HG03039 (cell line): ENCODE results near the gene BCL2L13.
"Not testable (repeated sequence)": the region's sequence is repeated elsewhere in the genome, so short reads cannot be mapped to it uniquely, and the experiment has no call there.

ENCODE experiments used
- ATAC-seq: cut with Tn5 transposase; IDR thresholded peaks from one replicate; pipeline ENCODE4 v1.9.1; 2021; ENCODE audit warnings: mild to moderate bottlenecking, moderate library complexity; ENCODE audit not compliant: unreplicated experiment

Gene BCL2L13

GRCh38 chr22:17753401-17753989 lies 114.9 kb downstream of the BCL2L13 start:
- no peak for ATAC-seq

DNA sequence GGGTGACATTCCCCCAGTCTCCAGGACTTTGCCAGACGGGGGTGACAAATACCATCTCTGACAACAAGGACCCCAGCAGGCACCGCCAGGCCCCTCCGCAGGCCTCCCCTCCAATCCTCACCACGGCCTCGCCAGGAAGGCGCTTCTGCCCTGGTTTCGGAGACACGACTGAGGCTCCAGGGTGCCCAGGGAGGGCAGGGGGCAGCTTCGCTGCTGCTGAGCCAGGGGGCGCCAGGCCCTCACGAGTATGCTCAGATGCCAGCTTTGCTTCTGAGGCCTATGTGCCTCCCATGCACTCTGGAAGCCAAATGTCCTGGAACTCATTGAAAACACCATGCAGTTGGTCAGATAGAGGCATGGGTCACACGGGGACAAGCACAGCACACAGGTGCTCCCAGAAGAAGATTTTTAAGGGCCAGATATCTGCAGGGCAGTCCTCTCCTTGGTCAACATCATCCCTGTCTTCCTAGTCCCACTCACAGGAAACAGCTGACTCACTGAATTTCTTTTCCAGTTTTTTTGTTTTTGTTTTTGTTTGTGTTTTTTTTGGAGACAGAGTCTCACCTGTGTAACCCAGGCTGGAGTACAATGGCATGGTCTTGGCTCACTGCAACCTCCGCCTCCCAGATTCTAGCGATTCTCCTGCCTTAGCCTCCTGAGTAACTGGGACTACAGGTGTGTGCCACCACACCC lies 115.8 kb downstream of the BCL2L13 start:
- ATAC-seq: no peak

DNA sequence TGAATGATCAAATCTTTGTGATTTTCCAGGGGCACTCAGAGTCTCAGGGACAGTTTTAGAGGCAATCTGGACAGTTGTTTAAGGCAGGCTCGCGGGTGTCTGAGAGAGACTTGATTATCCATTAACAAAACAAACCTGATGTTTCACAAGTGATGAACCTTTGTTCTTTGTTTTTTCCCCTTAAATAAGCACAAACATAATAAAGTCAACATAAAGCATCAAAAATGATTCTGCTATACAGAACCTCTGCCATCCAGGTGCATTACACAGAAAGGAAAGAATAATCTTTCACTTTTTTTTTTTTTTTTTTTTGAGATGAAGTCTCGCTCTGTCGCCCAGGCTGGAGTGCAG lies 122.6 kb downstream of the BCL2L13 start:
- ATAC-seq: no peak

GRCh38 chr22:17763442-17763841 lies 124.9 kb downstream of the BCL2L13 start:
- ATAC-seq: not testable (repeated sequence)

DNA sequence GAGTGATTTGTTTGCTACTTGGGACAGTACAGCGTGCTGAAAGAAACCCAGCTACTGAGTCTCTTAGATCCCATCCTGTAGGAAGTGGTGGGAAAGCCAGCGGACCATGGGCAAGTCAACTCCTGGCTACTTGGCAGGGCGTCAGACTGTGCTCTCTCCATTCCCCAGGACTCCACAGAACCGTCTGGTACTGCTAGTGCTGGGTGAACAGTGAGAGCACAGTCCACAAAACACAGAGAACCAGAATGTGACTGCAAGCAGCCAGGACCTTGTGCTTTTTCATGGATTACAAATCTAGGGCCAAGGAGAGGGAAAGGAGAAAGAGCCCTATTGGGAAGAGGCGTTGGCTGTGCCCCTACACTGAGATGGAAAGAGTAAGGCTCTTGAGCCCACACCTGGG lies 125.5 kb downstream of the BCL2L13 start:
- ATAC-seq: no peak

- not testable (repeated sequence) for ATAC-seq
These were observed 126.3 kb downstream of the BCL2L13 start for GRCh38 chr22:17764852-17765251.

DNA sequence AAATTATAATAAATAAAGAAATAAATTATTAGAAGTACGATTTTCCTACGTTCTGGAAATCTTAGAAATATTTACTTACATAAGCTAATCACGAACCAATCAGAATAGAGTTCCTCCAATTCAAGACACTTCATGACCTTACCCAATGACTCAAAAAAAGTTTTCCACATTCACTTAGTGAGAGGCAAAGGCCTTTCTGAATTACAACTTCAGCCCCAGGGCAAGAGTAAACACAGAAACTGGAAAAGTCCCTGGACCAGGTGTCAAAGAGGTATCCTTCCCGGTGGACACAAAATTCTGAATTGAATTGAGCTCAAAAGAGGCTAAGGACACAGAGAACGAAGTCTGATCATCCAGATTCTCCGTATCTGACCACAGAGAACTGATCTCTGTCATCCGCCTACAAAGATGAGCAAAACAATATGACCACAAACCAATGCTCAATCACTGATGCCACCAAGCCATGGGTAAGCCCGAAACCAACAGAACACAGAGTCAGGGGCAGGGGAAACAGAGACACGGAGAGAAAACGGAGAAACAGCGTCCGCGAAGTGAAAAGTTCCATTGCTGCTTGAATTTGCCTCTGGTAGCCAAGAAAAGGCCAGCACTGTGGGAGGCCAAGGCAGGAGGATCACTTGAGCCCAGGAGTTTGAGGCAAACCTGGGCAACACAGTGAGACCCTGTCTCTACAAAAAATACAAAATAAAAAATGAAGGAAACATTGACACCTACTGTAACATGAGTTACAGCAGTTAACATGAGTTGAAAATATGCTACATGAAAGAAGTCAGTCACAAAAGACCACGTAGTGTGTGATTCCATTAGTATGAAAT lies 128.9 kb downstream of the BCL2L13 start:
- peak; percentile 70 for ATAC-seq

GRCh38 chr22:17769013-17769715 lies 130.6 kb downstream of the BCL2L13 start:
- no peak for ATAC-seq

- ATAC-seq: no peak
These were observed 131.1 kb downstream of the BCL2L13 start for GRCh38 chr22:17769716-17770082.

- no peak for ATAC-seq
These were observed 131.9 kb downstream of the BCL2L13 start for GRCh38 chr22:17770180-17771077.

DNA sequence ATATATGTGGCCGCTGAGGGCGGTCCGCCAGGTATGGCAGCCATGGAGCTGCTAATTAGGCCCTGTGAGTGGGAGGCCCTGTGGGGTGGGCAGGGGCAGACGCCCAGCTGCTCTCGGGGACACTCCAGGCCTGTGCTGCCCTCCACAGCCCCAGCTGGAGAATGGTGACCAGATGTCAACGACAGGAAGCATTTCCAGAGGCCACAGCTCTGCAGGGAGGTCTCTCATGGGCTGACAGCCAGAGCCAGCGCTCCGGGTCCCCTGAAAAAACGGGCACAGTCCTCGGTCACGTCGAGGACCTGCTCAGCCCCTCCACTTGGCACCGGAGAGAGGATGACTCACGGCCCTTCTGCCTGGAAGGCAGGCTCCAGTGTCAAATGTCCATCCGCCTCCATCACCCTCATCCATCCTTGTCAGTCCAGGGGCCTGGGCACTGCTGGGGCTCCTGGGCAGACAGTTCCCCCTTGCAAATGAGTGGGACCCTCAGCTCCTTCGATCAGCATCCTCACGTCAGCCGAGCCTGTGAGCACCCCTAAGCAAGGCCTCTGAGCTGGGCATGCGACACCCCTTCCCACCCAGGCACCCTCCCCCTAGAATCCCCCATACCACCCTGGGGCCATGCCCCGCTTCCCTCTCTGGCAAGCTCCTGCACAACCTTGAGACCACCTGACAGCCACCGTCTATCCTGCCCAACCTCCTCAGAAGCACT lies 133.8 kb downstream of the BCL2L13 start:
- ATAC-seq: no peak

DNA sequence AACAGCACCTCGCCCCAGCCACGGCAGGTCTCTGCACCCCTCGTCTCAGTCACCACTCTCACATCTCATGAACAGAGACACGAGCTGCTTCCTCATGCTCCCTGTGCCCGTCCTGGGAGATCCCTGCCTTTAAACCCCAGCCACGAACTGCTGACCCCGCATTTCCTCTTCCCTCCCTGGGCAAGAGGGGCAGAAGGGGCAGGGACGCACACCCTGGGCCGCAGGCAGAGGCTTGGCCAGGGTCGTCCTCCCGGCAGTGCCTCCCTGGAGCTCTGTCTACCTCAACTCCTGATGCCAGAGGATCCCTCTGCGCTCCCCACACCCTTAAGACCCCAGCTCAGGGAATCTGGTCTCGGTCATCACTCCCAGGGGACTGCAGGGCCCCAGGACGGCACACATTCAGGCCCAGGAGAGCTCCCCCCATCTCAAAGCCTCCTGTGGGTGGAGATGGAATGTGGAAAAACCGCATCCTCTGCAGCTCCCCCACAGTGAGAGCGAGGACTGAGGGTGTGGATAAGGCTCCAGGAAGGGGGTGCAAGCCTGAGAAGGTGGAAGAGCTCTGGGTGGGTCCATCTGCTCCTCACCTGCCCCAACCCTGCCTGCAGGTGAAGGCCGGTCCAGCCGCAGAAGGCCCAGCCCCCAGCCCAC lies 134.5 kb downstream of the BCL2L13 start:
- ATAC-seq: no peak

DNA sequence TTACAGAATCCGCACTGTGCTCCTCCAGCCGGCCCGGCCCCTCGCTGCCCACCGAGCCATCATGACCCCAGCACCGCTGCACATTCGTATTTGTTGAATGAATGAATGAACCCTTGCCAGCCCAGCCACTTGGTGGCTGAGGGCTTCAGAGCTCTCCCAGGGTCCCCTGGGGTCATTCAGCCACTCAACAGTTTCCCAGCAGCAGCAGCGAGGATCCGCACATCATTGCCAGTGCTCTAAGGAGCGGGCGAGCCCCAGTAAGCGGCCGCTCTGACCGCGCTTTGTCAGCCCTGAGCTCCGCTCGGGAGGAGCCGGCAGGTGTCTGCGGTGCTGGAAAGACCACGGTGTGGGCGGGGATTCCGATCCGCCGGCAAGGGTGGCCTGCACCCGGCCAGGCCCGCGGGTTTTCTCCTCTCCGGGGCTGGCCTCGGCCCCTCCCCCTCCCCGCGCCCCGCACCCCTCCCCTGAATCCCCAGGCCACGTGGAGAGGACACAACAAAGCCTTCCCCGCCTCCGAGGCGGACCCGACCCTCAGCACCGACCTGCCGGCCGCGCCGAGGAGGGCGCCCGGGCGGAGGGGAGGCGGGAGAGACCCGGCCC lies 135.1 kb downstream of the BCL2L13 start:
- no peak for ATAC-seq

DNA sequence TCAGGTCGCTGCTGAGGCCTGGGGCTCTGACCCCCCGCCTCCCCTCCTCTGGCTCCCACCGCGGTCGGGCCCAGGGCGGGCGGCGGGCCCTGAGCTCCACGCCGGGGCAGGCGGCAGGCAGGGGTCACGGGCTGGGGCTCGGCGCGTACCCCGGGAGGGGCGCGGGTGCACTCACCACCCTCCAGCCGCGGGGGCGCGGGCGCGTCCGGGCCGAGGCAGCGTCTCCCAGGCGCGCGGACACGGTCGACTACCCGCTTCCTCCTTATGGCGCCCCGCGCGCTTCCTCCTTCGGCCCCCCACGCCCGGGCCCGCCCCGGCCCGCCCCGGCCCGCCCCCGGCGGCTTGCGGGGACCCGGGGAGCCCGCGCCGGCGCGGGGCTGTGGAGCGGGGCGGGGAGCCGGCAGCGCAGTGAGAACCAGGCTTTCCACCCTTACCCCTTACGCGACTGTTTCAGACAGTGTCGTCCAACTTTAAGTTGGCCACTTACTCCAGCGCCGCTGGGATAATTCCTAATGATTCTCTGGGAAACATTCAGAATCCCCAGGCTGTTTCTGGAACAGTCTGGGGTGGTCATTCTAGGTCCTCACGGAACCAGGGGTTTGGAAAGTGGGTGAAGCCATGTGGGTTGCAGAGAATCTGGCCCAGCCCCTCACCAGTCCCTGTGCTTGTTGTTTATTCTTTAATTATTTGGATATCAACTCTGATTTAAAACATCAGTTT lies 135.8 kb downstream of the BCL2L13 start, which contains the start of gene BID:
Gene BID, minus strand, starts transcription at position 264 of the 720 bp plus-strand sequence. CDS start 24,353 bp downstream, outside the sequence.
- no peak for ATAC-seq

DNA sequence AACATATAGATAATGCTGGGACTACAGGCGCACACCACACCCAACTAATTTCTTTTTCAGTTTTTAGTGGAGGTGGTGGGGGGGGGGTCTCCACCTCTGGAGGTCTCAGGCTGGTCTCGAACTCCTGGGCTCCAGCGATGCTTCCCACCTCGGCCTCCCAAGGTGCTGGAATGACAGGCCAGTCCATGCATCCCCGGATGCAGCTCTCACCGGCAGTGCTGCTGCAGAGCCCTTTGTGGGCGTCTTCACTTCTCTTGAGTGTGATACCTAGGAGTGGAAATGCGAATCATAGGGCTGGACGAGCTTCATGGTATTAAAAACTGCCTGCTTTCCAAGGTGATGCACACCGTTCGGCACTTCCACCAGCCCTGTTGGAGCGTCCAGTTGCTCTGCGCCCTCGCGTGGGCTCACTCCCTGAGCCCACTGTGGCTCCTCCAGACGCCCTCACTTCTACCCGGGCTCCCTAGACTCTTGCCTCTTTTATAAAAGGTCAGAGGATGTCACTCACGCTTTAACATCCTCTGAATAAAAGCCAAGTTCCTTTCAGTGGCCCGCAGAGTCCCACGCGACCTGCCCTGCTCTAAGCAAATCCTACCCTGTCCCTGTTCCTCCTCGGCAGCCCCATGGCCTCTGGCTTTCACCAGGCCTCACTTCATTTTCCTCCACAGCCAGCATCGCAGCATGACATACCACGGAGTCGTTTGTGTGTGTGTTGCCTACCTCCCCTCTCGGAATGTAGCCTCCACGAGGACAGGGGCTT lies 136.5 kb downstream of the BCL2L13 start:
- no peak for ATAC-seq

- no peak for ATAC-seq
These were observed 137.4 kb downstream of the BCL2L13 start for GRCh38 chr22:17775781-17776465.
